Measurements from ENCODE around the gene FOCAD.

Gene FOCAD

DNA sequence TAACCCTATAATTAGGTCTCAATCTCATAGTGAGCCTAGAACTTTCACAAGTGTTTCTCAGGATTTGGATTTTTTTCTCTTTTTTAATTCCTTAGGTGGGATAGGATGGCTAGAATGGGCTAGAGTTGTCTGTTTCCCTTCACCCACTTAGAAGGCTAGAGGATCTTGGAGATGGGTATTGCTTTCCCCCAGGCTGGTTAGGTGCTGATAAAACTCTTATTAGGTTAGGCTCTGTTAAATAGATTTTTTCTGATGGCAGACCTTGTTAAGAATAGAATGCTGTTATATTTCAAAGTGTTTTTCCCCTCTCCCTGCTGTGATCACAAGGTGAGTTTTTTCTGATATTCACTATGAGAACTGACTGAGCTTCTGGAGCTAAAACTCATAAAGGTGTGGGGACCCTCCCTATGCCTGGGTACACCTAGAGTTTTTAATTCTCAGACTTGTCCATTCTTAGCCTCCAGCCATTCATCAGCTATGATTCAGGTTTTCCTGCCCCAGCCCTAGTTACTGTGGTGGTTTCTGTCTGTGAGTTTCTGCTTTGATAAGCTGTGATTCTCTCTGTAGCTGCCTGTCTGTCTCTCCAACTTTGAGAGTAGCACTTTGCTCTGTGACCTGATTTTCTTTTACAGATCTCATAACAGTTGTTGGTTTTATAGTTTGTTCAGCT lies 215.0 kb downstream of the FOCAD start:
- H3K4me3 ChIP-seq (ENCODE audit: low read depth, low read length): no peak overlapping the region
- TF ChIP-seq, protein P1, sequence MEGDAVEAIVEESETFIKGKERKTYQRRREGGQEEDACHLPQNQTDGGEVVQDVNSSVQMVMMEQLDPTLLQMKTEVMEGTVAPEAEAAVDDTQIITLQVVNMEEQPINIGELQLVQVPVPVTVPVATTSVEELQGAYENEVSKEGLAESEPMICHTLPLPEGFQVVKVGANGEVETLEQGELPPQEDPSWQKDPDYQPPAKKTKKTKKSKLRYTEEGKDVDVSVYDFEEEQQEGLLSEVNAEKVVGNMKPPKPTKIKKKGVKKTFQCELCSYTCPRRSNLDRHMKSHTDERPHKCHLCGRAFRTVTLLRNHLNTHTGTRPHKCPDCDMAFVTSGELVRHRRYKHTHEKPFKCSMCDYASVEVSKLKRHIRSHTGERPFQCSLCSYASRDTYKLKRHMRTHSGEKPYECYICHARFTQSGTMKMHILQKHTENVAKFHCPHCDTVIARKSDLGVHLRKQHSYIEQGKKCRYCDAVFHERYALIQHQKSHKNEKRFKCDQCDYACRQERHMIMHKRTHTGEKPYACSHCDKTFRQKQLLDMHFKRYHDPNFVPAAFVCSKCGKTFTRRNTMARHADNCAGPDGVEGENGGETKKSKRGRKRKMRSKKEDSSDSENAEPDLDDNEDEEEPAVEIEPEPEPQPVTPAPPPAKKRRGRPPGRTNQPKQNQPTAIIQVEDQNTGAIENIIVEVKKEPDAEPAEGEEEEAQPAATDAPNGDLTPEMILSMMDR (IDR thresholded peaks at IDR 0.05; ENCODE audit: borderline replicate concordance, insufficient read depth, low read depth, low read length): no peak

DNA sequence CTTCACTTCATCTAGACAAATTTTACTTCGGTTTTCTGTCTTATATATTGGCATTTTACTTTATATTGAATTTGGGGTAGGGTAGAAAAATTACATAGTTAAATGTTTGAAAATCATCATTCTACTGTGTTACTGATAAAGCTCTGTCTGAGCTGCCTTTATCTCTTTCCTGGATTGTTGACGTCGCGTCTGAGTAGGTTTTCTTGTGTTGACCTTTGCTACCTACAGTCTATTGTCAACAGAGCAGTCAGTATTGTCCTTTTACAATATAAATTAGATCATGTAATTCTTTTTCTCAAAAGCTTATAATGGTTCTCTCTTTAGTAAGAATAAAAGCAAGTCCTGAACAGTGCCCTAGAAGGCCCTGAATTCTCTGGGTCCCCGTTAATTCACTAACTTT lies 219.2 kb downstream of the FOCAD start:
- no peak overlapping the region for H3K4me3 ChIP-seq (ENCODE audit: low read depth, low read length)
- TF ChIP-seq, protein P1 (IDR thresholded peaks at IDR 0.05; ENCODE audit: borderline replicate concordance, insufficient read depth, low read depth, low read length): no peak

DNA sequence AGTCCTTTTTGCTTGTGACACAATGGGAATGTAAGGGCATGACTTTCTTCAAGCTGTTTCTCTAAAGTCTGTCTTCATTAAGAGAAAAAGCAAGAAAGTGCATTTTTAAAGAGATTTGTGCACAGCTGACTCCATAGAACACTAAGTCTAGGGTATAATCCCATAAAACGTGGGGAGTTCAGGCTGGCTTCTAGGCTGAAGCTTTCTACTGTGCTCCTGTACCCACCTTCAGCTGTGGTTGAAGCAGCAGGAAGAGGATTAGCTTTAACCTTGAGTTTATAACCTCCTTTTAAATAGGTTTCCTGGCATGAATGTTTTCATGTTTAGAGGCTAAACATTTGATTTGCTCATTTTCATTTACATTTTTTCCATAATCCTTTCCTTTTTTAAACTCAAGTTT lies 220.9 kb downstream of the FOCAD start:
- TF ChIP-seq, protein P1 (IDR thresholded peaks at IDR 0.05; ENCODE audit: borderline replicate concordance, insufficient read depth, low read depth, low read length): no peak
- H3K4me3 ChIP-seq (ENCODE audit: low read depth, low read length): no peak overlapping the region

DNA sequence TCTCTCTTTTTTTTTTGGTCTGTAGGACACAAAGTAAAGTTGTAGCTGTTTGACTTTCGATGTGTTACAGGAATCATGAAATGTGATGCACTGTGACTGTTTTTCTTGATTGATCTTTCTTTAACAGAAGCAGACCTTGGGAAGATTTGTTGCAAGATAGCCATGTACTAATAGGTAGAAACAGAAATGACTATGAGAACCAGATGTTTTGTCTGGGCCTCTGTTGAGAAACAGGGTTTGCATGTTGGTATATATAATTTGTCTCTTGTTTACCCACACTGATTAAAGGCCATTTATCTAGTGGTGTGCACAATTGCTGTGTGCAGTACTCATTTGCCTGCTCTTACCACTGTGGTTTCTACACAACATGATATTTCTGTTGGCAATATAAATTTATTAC lies 222.3 kb downstream of the FOCAD start:
- no peak overlapping the region for H3K4me3 ChIP-seq (ENCODE audit: low read depth, low read length)
- TF ChIP-seq, protein P1 (IDR thresholded peaks at IDR 0.05; ENCODE audit: borderline replicate concordance, insufficient read depth, low read depth, low read length): no peak

DNA sequence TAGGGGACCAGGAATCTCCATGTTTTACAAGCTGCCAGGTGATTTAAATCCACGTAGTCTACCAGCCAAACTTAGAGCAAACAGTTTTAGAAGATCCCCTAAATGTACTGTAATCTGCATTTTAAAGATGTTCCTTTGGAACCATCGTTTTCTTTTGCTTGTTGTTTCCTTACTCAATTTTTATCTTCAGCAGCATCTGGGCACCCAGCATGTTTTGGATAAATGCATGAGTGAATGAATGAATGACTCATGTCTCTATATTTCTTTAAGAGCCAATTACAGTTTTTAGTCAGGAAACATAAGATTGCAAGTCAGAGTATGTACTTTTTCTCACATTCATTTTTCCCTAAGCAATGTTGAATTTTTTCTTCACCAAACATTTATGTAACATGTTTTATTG lies 224.4 kb downstream of the FOCAD start:
- H3K4me3 ChIP-seq (ENCODE audit: low read depth, low read length): no peak overlapping the region
- TF ChIP-seq, protein P1 (IDR thresholded peaks at IDR 0.05; ENCODE audit: borderline replicate concordance, insufficient read depth, low read depth, low read length): no peak

DNA sequence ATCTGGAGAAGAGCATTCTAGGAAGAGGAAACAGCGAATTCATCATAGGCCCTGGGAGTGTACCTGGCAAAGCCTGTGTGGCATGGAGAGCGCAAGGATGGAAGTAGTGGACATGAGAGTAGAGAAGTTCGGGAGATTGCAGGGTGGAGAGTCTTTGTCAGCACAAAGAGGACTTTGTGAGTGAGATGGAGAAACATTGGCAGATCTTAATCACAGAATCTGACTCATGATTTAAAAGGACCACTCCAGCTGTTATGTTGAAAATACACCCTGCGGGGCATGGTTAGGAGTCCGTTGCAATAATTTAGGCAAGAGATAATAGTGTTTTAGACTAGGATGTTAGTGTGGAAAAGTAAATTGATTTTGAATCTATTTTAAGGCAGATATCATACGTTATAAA lies 230.5 kb downstream of the FOCAD start:
- no peak overlapping the region for H3K4me3 ChIP-seq (ENCODE audit: low read depth, low read length)
- TF ChIP-seq, protein P1 (IDR thresholded peaks at IDR 0.05; ENCODE audit: borderline replicate concordance, insufficient read depth, low read depth, low read length): no peak

DNA sequence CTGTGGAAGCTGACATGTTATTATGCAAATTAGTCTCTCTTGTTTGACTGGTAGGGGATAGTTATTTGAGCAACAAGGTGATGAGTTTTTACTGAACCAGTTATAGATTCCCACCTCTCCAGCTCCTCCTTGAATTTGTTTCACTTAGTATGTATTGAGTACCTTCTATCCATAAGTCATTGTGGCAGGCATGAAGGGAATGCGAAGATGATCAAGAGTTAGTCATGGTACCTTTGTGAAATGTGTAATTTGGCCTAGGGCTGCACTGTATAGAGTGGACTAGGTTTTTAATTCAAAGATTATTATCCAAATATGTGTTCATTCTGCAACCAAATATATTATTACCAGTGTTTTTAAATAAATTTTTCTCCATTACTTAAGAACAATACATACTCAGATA lies 237.3 kb downstream of the FOCAD start:
- TF ChIP-seq, protein P1 (IDR thresholded peaks at IDR 0.05; ENCODE audit: borderline replicate concordance, insufficient read depth, low read depth, low read length): no peak

More for the DNA sequence above, 237.3 kb downstream of the FOCAD start:
- no peak overlapping the region for H3K4me3 ChIP-seq (ENCODE audit: low read depth, low read length)

Data from GM12875 (cell line).